HepG2 (cell line): ENCODE measurements around the gene GLIPR1L1.

Experiments used
- CC2D1A ChIP-seq: sonication (generic); formaldehyde crosslinking; IDR thresholded peaks from 2 replicates; pipeline ENCODE4 v1.8.1; 2023; ENCODE audit warnings: mild to moderate bottlenecking, missing genetic modification reagents
- CTCF ChIP-seq: sonication (generic); formaldehyde crosslinking; IDR thresholded peaks from 2 replicates; pipeline ENCODE4 v1.5.0; 2020; ENCODE audit warnings: mild to moderate bottlenecking, missing genetic modification reagents, moderate library complexity
- FOSL2 ChIP-seq: sonication (generic); formaldehyde crosslinking; IDR thresholded peaks from 2 replicates; pipeline ENCODE4 v1.4.0; 2020; ENCODE audit warnings: missing genetic modification reagents
- JUN ChIP-seq: sonication (generic); formaldehyde crosslinking; IDR thresholded peaks from 2 replicates; pipeline ENCODE4 v1.4.0; 2020; ENCODE audit warnings: mild to moderate bottlenecking, missing genetic modification reagents
- REST ChIP-seq, 2 experiments: IDR thresholded peaks; 2 replicates each; pipeline ENCODE4 v1.6.1; 2011 to 2012; ENCODE audit warnings: low read length in 2 of 2, borderline replicate concordance in 1 of 2, low read depth in 1 of 2, mild to moderate bottlenecking in 1 of 2, moderate library complexity in 1 of 2
- SP1 ChIP-seq, 2 experiments: fragments of 450-650 bp in 1 of 2; sonication (generic) in 1 of 2; formaldehyde crosslinking in 1 of 2; IDR thresholded peaks; 2 replicates each; pipeline versions ENCODE4 v1.4.0 to v1.6.1; 2016 to 2020; ENCODE audit warnings: missing genetic modification reagents in 1 of 2
- TAF15 ChIP-seq: fragments of 200-400 bp; formaldehyde crosslinking; IDR thresholded peaks from one replicate; pipeline ENCODE4 v1.6.1; 2018; ENCODE audit warnings: mild to moderate bottlenecking, low read depth, low read length; ENCODE audit not compliant: poor library complexity, severe bottlenecking
- TBL1XR1 ChIP-seq: fragments of 150-350 bp; IDR thresholded peaks from 2 replicates; pipeline ENCODE4 v1.6.1; 2014; ENCODE audit warnings: borderline replicate concordance, low read length; ENCODE audit not compliant: partially characterized antibody
- TCF7L2 ChIP-seq: IDR thresholded peaks from 2 replicates; pipeline ENCODE4 v1.6.1; 2011; ENCODE audit warnings: mild to moderate bottlenecking, low read depth, low read length, moderate library complexity
- XRCC5 ChIP-seq: fragments of 200-400 bp; formaldehyde crosslinking; optimal IDR thresholded peaks from 2 replicates; pipeline ENCODE3; 2017; ENCODE audit warnings: mild to moderate bottlenecking, low read length
- ZNF138 ChIP-seq: sonication (generic); formaldehyde crosslinking; IDR thresholded peaks from 2 replicates; pipeline ENCODE4 v1.5.0; 2020; ENCODE audit warnings: mild to moderate bottlenecking, low read depth, missing genetic modification reagents
- ZNF274 ChIP-seq: sonication (generic); formaldehyde crosslinking; IDR thresholded peaks from 2 replicates; pipeline ENCODE4 v1.5.1; 2020; ENCODE audit warnings: mild to moderate bottlenecking, missing genetic modification reagents
- ZNF724P ChIP-seq: sonication (generic); formaldehyde crosslinking; IDR thresholded peaks from 2 replicates; pipeline ENCODE4 v1.8.0; 2022; ENCODE audit warnings: missing genetic modification reagents, borderline replicate concordance
- ZZZ3 ChIP-seq: sonication (generic); formaldehyde crosslinking; IDR thresholded peaks from 2 replicates; pipeline ENCODE4 v1.4.0; 2020; ENCODE audit warnings: missing genetic modification reagents, mild to moderate bottlenecking, borderline replicate concordance

GRCh38 chr12:75322464-75322863, 12.0 kb upstream of the GLIPR1L1 start:
- TF ChIP-seq CC2D1A (CRISPR knock-in tag) (no peak), TBL1XR1 (no peak), CTCF (CRISPR knock-in tag) (no peak), ZNF724P (no peak), ZNF274 (no peak), TAF15 (no peak), FOSL2 (no peak), ZNF138 (CRISPR knock-in tag) (no peak), ZZZ3 (no peak), XRCC5 (no peak), SP1 (IDR thresholded peaks at IDR 0.05) (no peak), SP1 (CRISPR knock-in tag; IDR thresholded peaks at IDR 0.05) (no peak), TCF7L2 (no peak), REST (IDR thresholded peaks at IDR 0.05; ENCODE audit: borderline replicate concordance in 1 of 2, low read depth in 1 of 2, low read length in 2 of 2) (no peak), JUN (CRISPR knock-in tag) (no peak)
